Erythroblast (primary cell): ENCODE results near the gene PTGR1.
"Not testable (repeated sequence)": the region's sequence is repeated elsewhere in the genome, so short reads cannot be mapped to it uniquely, and the experiment has no call there.

Experiments used
- DNase-seq, 2 experiments: peaks; one replicate each; lab custom pipeline; 2025; lab: John Stamatoyannopoulos, UW
- GATA1 ChIP-seq: IDR thresholded peaks from 2 replicates; pipeline ENCODE4 v1.6.1; 2011; ENCODE audit warnings: low read depth, mild to moderate bottlenecking, control low read depth, low read length, moderate library complexity
- POLR2A ChIP-seq: IDR thresholded peaks from 2 replicates; pipeline ENCODE4 v1.6.1; 2011; ENCODE audit warnings: mild to moderate bottlenecking, low read length

Gene PTGR1

GRCh38 chr9:111630182-111630963, 30.9 kb upstream of the PTGR1 start:
- no peak for DNase-seq
- TF ChIP-seq GATA1 (no peak), POLR2A (no peak)

DNA sequence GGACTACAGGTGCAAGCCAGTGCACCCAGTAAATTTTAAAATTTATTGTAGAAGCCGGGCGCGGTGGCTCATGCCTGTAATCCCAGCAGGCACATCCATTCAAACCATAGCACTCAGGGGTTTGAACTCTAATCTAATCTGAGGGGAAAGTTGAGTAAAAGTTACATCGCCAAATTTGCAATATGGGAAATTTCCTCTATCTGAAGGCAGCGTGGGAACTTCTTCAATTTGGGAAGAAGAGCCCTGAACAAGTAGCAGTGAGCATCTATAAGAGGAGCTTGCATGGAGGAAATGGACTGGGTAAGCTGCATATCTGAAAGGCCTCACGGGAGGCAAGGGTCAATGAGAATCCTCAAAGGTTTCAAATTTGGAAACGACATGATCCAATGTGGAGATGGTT, 29.0 kb upstream of the PTGR1 start:
- DNase-seq, result no peak
- no peak for TF ChIP-seq GATA1
- no peak for TF ChIP-seq POLR2A

- TF ChIP-seq GATA1 (no peak), POLR2A (no peak)
- no peak for DNase-seq
These were observed 28.0 kb upstream of the PTGR1 start for GRCh38 chr9:111627260-111627963.

DNA sequence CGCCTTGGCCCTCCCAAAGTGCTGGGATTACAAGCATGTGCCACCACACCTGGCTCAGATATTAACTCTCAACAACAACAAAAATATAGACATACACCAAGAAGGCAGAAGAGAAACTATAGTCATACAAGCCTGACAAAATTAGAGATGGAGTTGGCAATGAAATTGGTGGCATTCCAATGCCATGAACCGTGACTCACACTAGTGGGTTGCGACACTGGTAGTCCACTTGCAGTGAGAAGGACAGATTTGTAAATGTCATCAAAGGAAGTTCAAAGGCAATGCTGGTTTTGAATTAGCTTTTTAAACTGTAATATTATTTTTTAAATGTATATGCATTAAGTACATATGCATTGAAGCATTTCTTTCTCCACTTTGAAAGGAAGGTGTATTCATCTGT, 23.2 kb upstream of the PTGR1 start:
- no peak for DNase-seq
- TF ChIP-seq POLR2A (no peak), GATA1 (no peak)

DNA sequence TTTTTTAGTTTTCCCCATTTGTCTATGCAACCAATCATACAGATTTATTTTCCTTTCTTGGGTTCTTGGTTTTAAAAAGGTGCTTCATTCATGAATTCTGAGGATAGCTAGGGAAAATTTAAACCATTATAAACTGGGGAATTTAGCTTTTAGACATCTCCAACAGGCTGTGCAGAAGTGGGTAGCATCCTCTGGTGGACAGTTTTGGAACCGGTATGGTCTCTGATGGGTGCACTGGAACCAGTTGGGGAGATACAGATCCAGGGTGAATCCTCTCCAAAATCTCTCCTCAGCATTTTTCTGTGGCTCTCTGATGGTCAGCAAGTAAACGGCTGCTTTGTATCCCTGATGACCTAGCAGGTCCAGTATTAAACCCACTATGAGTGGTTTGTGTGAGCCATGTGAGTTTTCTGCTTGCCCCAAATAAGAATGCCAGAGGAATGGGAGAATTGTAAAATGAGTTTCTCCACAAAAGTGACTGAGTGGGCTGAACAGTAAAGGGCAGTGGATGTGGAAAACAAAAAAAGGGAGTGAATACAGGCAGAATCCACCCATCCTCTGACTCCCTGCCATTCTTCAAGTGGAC, 22.5 kb upstream of the PTGR1 start:
- no peak for TF ChIP-seq POLR2A
- TF ChIP-seq GATA1, result no peak

DNA sequence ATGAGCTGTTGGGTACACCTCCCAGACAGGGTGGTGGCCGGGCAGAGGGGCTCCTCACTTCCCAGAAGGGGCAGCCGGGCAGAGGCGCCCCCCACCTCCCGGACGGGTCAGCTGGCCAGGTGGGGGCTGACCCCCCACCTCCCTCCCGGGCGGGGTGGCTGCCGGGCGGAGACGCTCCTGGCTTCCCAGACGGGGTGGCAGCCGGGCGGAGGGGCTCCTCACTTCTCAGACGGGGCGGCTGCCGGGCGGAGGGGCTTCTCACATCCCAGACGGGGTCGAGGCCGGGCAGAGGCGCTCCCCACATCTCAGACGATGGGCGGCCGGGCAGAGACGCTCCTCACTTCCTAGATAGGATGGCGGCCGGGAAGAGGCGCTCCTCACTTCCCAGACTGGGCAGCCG, 17.9 kb upstream of the PTGR1 start:
- DNase-seq, result not testable (repeated sequence)

More for the DNA sequence above, 22.5 kb upstream of the PTGR1 start:
- peak; percentile 21 to 48 for DNase-seq

GRCh38 chr9:111615928-111616327, 16.5 kb upstream of the PTGR1 start:
- no peak for DNase-seq
- TF ChIP-seq GATA1, result no peak
- no peak for TF ChIP-seq POLR2A

GRCh38 chr9:111613436-111614040, 14.1 kb upstream of the PTGR1 start:
- no peak for TF ChIP-seq GATA1

DNA sequence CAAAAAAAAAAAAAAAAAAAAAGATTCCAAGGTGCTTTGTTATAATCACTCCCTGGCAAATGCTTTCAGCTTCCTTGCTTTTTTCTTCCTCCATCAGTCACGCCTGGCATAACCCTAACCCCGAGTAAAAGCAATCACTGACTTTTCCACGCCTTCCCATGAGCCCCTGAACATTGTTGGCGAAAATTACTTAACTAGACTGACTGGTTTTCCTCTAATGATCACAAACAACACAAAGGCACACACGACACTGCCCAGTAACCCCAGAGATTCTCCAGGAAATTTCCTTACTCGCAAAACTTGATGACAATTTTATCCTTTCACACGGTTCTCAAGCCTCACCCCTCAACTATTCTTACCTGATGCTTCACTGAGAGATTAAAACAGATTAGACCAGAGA, 11.4 kb upstream of the PTGR1 start:
- TF ChIP-seq POLR2A (no peak), GATA1 (no peak)

More at GRCh38 chr9:111613436-111614040, 14.1 kb upstream of the PTGR1 start:
- DNase-seq, result no peak

GRCh38 chr9:111610149-111610548, 10.7 kb upstream of the PTGR1 start:
- DNase-seq, result no peak
- TF ChIP-seq POLR2A (no peak), GATA1 (no peak)

More for the DNA sequence above, 11.4 kb upstream of the PTGR1 start:
- DNase-seq, result no peak

DNA sequence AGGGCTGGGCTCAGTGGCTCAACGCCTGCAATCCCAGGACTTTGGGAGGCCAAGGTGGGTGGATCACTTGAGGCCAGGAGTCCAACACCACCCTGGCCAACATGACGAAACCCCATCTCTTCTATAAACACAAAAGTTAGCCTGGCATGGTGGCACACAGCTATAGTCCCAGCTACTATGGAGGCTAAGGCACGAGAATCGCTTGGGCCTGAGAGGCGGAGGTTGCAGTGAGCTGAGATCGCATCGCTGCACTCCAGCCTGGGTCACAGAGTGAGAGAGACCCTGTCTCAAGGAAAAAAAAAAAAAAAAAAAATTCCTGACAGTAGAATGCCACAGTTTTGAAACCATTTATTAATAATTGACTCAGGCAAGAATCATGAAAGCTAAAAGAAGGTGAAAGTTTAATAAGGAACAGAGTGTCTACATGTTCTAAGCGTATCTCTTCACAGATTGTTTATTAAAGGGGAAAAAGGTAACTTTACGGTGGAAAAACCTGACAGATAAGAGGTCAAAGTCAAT, 5.7 kb upstream of the PTGR1 start:
- DNase-seq, result no peak
- TF ChIP-seq GATA1 (no peak), POLR2A (no peak)

DNA sequence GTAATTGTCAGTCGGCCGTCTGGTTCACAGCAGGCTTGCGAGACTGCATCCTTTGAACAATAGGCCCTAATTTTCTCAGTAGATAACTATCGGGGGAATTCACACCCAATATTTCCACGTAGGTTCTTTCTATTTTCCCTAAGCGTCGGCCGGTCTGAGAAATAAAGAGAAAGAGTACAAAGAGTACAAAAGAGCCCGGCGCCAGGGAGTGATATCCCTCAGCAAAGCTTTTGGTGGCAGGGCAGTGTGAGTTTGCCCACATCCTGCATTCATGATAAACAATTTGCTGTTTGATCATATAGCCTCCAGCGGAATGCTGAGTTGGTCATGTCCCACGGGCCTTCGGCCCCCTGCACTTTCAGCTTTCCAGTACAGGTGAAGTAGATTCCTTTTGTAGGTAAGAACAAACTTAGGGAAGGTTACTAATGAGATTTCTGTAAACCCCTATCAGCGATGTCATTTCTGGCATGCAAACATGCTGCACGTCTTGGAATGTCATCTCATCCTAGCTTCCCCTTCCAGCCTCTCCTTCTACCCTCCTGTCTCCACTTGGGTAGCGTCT, 4.7 kb upstream of the PTGR1 start:
- DNase-seq, result no peak
- no peak for TF ChIP-seq GATA1
- TF ChIP-seq POLR2A, result no peak

DNA sequence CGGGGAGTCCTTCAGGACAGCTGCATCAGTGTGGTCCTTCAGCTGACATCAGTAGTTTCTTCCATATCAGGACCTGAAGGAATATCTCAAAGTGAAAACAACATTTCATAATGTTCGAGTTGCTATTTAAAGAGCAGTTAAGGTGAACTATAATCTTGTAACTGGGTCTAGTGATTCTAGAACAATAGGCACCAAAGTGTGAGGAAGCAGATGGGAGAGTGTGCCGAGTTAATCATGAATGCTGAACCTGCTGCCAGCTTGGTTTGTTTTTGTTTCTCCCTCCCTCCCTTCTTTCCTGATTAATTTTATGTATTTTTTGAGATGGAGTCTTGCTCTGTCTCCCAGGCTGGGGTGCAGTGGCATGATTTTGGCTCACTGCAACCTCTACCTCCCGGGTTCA, 3.6 kb upstream of the PTGR1 start:
- DNase-seq, result no peak
- TF ChIP-seq GATA1 (no peak), POLR2A (no peak)
